GM18526 (cell line): ENCODE data around the gene SIGLEC6.

ENCODE experiments used
- POLR2A ChIP-seq: IDR thresholded peaks from 3 replicates; pipeline ENCODE4 v1.6.1; 2011; ENCODE audit not compliant: insufficient read length; ENCODE audit errors: extremely low read depth

Gene SIGLEC6

GRCh38 chr19:51531349-51532315, at the start of gene SIGLEC6:
Gene SIGLEC6, minus strand, starts transcription at chr19:51531670. Its CDS starts 22 bp downstream, at chr19:51531648.
- no peak for TF ChIP-seq POLR2A

GRCh38 chr19:51576850-51577249, 45.4 kb upstream of the SIGLEC6 start:
- no peak for TF ChIP-seq POLR2A

GRCh38 chr19:51573331-51573730, 41.9 kb upstream of the SIGLEC6 start:
- TF ChIP-seq POLR2A, result no peak

GRCh38 chr19:51572908-51573307, 41.4 kb upstream of the SIGLEC6 start:
- TF ChIP-seq POLR2A, result no peak

- no peak for TF ChIP-seq POLR2A
Measured at GRCh38 chr19:51572410-51572809, 40.9 kb upstream of the SIGLEC6 start.

GRCh38 chr19:51571599-51571998, 40.1 kb upstream of the SIGLEC6 start:
- TF ChIP-seq POLR2A, result no peak

GRCh38 chr19:51570962-51571575, 39.6 kb upstream of the SIGLEC6 start, which contains the start of gene ZNF175:
Gene ZNF175, plus strand, starts transcription at chr19:51571283. Its CDS starts 2,047 bp downstream, at chr19:51573330.
- peak; percentile 34 for TF ChIP-seq POLR2A

GRCh38 chr19:51568456-51568855, 37.0 kb upstream of the SIGLEC6 start:
- no peak for TF ChIP-seq POLR2A

GRCh38 chr19:51567583-51567982, 36.1 kb upstream of the SIGLEC6 start:
- no peak for TF ChIP-seq POLR2A

- TF ChIP-seq POLR2A, result no peak
Measured at GRCh38 chr19:51566489-51567100, 35.1 kb upstream of the SIGLEC6 start.

- no peak for TF ChIP-seq POLR2A
Measured at GRCh38 chr19:51565583-51565982, 34.1 kb upstream of the SIGLEC6 start.

GRCh38 chr19:51564791-51565190, 33.3 kb upstream of the SIGLEC6 start:
- no peak for TF ChIP-seq POLR2A

- no peak for TF ChIP-seq POLR2A
Measured at GRCh38 chr19:51560339-51560738, 28.9 kb upstream of the SIGLEC6 start.

GRCh38 chr19:51559240-51559639, 27.8 kb upstream of the SIGLEC6 start:
- TF ChIP-seq POLR2A, result no peak

GRCh38 chr19:51552996-51553725, 21.7 kb upstream of the SIGLEC6 start:
- no peak for TF ChIP-seq POLR2A
